ENCODE data around the gene BTF3L4. TPM values are rescaled to one million over a fixed set of nuclear protein-coding genes. Genes with fewer than 3 reads are reported as not detected.
"Not testable (repeated sequence)": the region's sequence is repeated elsewhere in the genome, so short reads cannot be mapped to it uniquely, and the experiment has no call there.

Gene BTF3L4
- total RNA-seq: 22.0 and 28.1 TPM in 2 replicates

DNA sequence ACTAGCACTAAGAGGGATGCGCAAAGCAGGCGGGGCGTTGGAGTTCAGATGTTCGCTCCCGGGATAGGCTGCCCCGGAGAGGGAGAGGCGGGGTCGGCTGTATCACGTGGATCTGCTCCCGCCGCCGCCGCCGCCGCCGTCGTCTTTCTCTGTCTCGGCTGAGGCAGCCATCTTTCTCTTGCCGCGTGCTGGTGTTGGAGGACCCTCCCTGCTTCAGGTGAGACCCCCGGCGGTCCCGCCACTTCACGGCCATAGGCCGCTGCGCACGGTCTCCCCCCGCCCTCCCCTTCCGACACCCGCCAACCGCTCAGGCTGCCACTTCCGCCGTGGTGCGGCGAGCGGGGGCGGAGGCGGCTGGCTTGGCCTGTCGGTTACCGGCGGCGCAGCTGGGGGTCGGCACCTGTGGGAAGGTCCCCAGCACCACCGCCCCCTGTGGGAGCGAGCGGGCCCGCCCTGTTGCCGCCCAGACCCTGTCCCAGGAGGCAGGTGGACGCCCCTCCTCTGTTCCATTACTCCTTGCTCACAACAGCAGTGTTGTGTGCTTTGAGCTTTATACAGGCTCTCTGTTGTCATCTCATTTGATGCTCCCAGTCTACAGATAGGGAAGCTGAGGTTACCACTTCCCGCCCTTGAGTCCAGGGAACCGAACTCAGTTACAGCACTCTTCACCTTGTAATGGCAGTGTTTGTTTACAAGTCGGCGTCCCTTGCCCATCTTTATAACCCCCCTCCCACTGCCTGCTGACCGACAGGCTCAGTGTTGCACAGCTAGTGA lies at the start of gene BTF3L4:
Gene BTF3L4 (plus strand): TSS at position 133 of the 774 bp plus-strand sequence. CDS start 3,553 bp downstream, outside the sequence.
- peak; percentile 93 to 96 for DNase-seq (ENCODE audit: low read depth in 2 of 2)

DNA sequence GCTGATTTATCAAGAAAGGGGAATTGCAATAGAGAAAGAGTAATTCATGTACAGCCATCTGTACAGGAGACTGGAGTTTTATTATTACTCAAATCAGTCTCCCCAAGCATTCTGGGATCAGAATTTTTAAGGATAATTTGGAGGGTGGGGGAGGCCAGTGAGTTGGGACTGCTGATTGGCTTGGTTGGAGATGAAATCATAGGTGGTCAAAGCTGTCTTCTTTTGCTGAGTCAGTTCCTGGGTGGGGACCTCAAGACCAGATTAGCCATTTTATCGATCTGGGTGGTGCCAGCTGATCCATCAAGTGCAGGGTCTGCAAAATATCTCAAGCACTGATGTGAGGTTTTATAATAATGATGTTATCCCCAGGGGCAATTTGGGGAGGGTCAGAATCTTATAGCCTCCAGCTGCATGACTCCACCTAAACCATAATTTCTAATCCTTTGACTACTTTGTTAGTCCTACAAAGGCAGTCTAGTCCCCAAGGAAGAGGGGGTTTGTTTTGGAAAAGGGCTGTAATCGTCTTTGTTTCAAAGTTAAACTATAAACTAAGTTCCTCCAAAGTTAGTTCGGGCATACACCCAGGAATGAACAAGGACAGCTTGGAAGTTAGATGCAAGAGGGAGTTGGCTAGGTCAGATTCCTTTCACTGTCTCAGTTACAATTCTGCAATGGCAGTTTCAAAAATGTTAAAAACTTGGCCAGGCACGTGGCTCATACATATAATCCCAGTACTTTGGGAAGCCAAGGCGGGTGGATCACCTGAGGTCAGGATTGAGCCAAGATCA lies 48.7 kb upstream of the BTF3L4 start:
- DNase-seq (ENCODE audit: low read depth in 2 of 2): no peak

DNA sequence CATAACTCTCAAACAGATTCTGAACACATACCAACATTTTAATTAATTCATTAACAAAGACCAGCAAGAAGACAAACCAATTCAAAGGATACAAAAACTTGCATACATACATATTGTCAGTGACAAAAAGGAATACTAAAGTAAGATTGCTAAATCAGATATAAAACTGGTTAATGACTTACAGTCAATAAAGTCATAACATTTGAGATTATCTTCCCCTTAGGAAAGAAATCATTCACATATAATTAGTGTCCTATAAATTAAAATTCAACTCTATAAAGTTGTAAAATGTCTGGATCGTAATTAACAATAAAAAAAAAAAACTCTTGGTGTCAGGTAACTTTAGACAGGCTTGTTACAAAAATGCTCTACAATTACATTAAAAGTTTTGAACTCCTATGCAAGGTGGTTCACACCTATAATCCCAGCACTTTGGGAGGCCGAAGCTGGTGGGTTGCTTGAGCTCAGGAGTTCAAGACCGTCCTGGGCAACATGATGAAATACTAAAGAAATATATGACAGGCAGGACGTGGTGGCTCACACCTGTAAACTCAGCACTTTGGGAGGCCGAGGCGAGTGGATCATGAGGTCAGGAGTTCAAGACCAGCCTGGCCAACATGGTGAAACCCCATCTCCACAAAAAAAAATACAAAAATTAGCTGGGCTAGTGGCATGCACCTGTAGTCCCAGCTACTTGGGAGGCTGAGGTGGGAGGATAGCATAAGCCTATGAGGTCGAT lies 47.9 kb upstream of the BTF3L4 start:
- DNase-seq (ENCODE audit: low read depth in 2 of 2): no peak

DNA sequence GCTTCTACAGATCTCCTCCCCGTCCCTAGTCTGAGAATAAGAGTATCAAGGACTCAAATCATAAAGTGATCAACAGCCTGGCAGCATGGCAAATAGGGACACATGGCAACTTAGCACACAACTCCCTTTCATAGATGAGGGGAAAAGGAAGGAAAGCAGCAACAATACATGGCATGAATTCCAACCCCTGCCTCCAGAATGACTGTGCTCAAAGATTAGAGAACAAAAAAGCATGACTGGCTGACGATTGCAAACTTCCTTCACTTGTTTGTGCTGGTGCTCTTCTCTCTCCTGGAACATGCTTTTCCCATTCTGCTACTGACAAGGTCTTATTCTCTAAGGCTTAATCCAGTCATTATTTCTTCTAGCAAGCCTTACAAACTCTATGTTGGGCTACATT lies 34.0 kb upstream of the BTF3L4 start:
- peak; percentile 33 to 83 for DNase-seq (ENCODE audit: low read depth in 2 of 2)

DNA sequence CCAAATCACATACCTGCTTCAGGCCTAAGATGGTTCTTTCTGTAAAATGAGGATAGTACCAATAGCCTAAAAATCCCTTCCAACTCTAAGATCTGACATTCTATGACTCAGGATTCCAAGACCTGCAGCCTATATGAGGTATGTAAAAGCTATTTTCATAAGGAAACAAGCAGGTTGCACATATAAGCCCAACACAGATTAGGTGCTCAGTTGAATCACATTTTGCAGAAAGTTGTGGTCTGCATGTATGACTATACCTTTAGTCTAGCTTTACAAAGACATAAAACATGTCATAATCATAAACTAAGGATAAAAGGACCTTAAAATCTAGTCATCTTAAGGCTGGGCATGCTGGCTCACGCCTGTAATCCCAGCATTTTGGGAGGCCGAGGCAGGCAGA lies 29.8 kb upstream of the BTF3L4 start:
- DNase-seq (ENCODE audit: low read depth in 2 of 2): no peak

DNA sequence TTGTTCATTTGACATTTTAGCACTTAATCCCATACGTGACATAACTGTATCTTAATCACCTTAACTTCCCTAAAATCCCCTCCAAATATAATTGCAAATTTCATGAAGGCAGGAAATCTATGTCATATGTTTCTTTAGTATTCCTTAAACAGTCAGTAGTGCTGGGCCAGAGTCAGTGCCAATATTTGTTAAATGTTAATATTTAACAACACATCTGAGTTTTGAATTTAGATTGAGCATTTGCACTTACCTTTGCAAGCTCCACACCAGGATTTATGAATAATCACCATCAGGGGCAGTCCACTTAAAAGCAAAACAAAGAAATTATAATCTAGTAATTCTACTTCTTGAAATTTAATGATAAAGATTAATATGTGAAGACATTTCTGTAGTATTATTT lies 27.8 kb upstream of the BTF3L4 start:
- no peak for DNase-seq (ENCODE audit: low read depth in 2 of 2)

DNA sequence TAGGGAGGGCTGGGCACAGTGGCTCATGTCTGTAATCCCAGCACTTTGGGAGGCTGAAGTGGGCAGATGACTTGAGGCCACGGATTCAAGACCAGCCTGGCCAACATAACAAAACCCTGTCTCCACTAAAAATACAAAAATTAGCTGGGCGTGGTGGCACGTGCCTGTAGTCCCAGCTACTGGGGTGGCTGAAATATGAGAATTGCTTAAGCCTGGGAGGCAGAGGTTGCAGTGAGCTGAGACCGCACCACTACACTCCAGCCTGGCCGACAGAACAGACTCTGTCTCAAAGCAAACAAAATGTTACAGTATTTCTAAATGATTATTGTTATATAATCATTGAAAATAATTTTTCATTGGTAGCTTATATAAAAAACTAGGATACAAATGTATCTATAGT lies 27.3 kb upstream of the BTF3L4 start:
- not testable (repeated sequence) for DNase-seq (ENCODE audit: low read depth in 2 of 2)

DNA sequence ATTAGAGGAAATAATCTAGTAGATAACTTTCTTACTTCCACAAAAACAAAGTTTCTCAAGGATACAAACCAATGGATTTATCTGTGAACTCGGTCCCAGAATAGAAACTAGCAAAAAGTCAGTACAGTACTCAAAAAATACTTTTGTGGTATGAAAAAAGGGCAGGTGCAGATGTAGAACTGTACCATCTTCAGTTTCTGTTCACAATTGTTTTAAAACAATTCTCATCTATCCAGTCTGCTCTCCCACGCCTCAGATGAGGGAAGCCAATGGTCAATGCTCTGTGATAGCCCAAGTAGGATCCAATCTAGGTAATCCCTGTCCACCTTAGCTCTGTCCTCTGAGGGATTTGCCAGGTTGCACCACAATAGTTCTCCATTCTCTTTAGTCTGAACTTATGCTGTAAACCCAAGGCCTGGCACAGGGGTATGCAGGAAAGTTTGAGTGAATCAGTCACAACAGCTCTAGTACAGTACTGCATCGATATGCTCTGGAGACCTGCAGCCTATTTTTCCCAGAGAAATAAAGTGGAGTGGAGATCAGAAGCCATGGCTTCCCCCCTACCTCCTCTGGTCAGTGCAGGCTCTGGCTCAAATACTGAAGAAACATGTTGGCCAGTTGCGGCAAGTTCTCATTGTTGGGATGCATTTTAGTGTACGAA lies 23.8 kb upstream of the BTF3L4 start:
- no peak for DNase-seq (ENCODE audit: low read depth in 2 of 2)

DNA sequence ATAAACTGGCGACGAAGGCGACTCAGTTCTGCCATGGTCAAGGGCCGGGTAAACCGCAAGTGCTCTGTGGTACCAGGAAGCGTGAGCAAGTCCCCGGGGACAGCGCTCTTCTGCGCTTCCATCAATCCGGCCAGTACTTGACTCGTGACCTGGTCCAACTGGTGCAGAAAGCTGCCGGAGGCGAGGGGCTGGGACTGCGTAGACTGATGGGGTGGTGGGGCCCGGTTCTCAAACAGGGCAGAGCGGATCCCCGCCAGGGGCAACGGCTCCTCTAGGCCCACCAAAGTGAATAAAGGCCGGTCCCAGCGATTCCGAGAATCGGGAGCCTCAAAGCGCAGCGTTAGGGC lies 23.3 kb upstream of the BTF3L4 start:
- peak; percentile 59 to 75 for DNase-seq (ENCODE audit: low read depth in 2 of 2)

DNA sequence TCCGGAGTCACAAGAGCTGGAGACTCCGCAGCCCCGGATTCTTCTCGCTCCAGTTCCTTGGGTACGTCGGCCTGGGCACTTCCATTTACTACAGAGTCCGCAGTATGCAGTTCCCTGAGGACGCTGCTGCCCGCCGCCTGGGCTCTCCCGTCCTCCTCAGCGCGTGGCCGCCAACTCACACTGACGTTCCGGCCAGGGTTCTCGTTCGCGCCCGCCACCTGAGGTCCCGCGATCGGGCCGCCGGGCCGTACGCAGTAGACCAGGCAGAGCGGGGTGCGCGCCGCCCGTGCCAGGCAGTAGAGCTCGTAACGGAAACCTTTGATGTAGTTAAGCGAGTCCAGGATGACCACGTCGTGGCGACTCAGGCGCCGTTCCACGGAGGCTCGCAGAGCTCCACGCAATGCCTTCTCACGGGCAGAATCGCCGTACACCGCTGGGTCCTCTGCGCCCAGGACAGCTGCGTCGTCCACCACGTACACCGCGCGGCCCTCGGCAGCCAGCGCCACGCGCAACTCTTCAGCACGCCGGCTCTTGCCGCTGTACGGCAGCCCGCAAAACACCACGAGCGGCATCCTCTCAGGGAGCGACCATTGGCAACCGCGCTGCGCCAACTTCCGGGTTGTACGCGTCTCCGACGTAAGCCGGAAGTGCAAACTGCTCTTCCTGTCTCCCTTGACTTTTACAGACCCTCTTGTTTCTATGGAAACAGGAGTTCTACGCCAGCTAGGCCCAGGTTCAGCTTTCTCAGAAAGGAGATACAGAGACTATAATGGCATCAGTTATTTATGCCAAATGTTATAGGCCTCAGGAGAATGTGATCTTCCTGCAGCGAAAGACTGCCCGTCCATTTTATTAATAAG lies 22.7 kb upstream of the BTF3L4 start, which contains the start of gene KTI12:
Gene KTI12 (minus strand): TSS at position 621 of the 860 bp plus-strand sequence. CDS start 49 bp downstream, at position 572.
- DNase-seq (ENCODE audit: low read depth in 2 of 2): peak; percentile 91 to 95

DNA sequence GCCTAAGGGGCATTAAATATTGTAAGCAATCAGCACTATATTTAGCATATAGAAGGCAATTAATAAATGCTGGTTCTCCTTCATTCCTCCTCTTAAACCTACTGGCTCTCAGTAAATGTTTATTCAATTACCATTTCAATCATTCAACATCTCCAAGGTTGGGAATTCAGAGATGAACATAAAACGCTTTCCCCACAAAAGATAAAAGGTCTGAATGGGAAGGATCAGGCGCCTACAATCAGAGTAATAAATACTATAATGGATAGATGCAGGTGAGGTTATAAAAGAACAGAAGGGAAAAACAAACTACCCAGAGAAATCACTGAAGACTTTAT lies 22.1 kb upstream of the BTF3L4 start:
- DNase-seq (ENCODE audit: low read depth in 2 of 2): no peak

DNA sequence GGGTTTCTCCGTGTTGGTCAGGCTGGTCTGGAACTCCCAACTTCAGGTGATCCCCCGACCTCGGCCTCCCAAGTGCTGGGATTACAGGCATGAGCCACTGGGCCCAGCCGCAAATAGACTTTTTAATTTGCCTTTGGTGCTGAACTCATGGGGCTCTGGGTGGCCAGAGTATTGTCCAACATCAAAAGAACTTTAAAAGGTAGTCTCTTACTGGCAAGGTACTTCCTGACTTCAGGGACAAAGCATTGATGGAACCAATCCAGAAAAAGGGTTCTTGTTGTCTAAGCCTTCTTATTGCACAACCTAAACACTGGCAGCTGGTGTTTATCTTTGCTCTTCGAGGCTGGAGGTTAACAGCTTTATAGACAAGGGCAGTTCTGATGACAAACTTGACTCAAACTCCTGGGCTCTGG lies 18.7 kb upstream of the BTF3L4 start:
- no peak for DNase-seq (ENCODE audit: low read depth in 2 of 2)

DNA sequence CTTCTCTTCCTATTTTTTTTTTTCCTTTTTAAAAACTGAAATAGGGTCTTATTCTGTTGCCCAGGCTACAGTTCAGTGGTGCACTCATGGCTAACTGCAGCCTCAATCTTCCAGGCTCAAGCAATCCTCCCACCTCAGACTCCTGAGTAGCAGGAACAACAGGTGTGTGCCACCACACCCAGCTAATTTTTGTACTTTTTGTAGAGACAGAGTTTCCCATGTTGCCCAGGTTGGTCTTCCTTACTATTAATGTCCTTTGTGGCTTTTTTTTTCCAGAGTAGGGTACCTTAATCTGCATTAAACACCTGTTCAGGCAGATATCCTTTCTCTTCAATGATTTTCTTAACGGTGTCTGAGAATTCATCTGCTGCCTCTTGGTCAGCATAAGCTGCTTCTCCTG lies 18.2 kb upstream of the BTF3L4 start:
- DNase-seq (ENCODE audit: low read depth in 2 of 2): no peak

DNA sequence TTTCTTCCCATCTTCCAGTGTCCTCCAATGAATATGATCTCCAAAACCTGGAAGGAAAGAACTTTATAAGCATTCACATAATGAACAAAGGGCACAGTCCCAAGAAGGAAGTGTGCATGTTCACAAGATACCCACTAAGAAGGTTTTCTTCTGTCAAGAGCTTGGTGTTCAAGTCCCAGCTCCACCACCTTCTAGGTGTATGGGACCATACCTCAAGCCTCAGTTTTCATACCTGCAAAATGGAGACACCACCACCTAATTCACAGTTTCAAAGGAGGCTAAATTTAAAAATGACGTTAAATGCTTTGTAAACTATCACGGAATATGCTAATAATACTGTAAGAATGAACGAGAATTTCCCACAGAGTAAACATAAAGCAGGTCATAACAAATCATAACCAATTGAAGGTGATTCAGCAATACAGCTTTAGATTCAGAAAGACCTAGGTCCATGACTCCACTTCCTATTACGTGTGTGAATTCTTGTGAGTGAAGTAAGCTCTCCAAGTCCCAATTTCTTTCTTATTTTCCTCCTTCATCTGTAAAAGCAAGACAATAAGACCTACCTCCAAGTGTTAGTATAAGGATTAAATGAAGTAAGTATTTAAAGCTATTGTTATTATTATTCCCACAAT lies 14.4 kb upstream of the BTF3L4 start:
- DNase-seq (ENCODE audit: low read depth in 2 of 2): peak in 1 of 2 donors; percentile 81

DNA sequence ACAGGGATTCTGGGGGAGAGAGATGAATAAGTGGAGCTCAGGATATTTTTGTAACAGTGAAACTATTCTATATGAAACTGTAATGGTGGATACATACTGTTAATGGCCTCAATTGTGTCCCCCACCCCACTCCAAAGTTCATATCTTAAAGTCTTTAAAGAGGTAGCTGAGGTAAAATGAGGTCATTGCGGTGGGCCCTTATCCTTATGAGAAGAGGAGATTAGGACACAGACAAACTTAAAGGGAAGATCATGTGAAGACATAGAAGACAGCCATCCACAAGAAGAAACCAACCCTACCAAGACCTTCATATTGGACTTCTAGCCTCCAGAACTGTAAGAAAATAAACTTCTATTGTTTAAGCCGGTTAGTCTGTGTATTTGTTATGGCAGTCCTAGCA lies 10.9 kb upstream of the BTF3L4 start:
- DNase-seq (ENCODE audit: low read depth in 2 of 2): no peak

DNA sequence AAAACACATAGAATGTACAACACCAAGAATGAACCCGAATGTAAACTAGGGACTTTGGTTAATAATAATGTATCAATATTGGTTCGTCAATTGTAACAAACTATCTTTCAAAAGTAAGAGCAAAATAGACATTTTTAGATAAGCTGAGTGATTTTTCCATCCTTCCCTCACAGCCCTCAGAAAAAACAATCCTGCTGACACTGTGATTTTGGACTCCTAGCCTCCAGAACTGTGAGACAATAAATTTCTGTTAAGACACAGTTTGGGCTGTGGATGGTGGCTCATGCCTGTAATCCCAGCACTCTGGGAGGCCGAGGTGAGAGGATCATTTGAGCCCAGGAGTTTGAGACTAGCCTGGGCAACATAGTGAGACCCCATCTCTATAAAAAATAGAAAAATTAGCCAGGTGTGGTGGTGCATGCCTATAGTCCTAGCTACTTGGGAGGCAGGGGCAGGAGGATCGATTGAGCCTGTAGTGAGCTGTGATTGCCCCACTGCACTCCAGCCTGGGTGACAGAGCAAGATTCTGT lies 10.4 kb upstream of the BTF3L4 start:
- DNase-seq (ENCODE audit: low read depth in 2 of 2): not testable (repeated sequence)

DNA sequence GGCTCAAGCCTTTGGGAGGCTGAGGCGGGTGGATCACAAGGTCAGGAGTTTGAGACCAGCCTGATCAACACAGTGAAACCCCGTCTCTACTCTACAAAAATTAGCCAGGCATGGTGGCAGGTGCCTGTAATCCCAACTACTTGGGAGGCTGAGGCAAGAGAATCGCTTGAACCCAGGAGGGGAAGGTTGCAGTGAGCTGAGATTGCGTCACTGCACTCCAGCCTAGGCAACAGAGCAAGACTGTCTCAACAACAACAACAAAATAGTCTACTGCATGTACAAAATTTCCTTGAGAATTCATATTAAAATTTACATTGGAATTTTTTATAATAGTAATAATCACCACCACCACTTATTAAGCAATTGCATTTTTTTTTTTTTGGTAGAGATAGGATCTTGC lies 6.8 kb upstream of the BTF3L4 start:
- not testable (repeated sequence) for DNase-seq (ENCODE audit: low read depth in 2 of 2)

DNA sequence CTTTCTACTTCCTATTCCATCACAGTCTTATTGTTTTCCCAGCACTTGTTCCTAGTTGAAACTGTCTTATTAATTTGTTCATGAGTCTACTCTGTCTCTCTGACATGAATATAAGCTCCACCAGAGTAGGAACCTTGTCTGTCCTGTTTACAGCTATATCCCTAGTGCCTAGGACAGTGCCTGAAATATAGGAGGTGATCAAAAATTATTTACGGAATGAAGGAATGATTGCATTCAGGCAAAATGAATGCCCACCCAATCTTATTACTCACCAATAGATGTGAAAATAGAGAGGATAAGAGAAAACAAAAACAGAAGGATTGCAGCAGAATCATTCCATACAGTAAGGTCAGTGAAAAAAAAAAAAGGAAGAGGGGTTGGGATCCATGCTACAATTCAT lies 2.2 kb upstream of the BTF3L4 start:
- DNase-seq (ENCODE audit: low read depth in 2 of 2): no peak

DNA sequence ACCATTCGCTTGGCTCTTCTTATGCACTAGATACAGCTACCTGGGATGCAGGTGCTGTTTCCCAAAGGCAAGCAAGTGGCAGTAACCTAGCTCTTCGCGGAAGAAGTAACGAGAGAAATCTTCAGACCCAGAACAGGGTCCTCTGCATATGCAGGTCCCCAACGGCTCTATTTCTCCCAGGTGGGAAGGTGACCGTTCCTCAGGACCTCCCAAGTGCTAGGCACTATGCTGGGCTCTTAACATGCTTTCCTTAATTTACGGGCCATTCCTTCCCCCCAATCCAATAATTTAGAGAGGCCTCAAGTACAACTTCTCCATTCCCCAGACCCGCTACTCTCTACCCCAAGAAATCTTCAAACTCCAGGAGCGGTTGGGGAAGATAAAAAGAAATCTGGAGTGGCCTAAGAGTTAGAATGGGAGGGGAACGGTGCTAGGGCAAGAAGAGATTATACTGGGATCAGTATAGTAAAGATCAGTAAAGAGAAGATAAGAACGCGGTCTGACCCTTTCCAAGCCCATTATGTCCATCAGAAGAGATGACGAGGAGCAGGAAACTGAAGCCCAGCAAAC lies 1.5 kb upstream of the BTF3L4 start:
- no peak for DNase-seq (ENCODE audit: low read depth in 2 of 2)
